Stimulated activated CD8-positive, alpha-beta memory T cell treated with anti-CD3 and anti-CD28 coated beads, Interleukin-15, amount 100 ng/mL, for 4 hours (primary cell): ENCODE measurements around the gene FHL2.

Experiments used
- DNase-seq, 2 donors: peaks; one replicate each; pipeline ENCODE4 v3.0.0-alpha.2; 2020; ENCODE audit warnings: low read depth in 2 of 2

FHL2 gene

GRCh38 chr2:105315314-105315713 is 83.5 kb downstream of the FHL2 start:
- DNase-seq, result no peak

- no peak for DNase-seq
These were observed 85.0 kb downstream of the FHL2 start for GRCh38 chr2:105313877-105314276.
